Measurements from ENCODE around the gene PLEKHG3. TPM values are rescaled to one million over a fixed set of nuclear protein-coding genes. Genes with fewer than 3 reads are reported as not detected.

Gene PLEKHG3
- total and polyA plus RNA-seq, 2 of the 4 experiments (the other 2 are of a cell fraction) = 8.2 to 8.4 TPM

DNA sequence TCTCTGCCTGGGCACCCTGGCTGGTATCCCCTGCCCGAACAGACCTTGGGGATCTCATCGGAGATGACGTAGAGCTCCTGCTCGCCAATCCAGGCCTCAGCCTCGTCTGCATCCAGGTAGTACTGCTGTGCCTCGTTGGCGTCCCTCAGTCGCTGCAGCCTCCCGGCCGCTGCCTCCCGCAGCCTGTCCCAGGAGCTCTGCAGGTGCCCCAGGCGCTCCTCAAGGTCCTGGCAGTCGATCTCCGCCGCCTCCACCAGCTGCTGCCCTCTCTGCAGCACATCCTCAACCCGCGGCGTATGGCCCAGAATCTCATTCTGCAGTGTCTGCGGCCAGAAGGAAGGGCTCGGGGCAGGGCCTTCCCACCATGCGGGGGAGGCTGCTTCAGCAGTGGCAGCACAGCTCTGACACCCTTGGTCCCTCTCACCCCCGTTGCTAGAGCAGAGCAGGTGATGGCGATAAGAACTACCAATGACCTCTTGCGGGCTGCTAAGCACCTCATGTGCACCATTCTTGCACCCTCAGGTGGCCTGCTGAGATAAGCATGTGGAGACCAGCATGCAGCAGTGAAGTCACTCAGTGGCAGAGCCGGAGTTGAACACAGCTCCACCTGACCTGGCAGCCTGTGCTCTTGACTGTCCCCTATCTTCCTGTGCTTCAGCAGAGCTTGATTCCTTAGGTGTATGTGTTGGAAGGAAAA is 71.0 kb downstream of the PLEKHG3 start:
- H2AK5ac ChIP-seq (ENCODE audit: low read depth, low read length) = no peak overlapping the region
- ChIA-PET CTCF (no interaction called here), POLR2A (ENCODE audit: unreplicated experiment) (no interaction called here)
- H3K27me3 ChIP-seq (ENCODE audit: control insufficient read depth, insufficient read depth, low read length) = peaks cover 22% of the 10 kb centered on the region
- no peak overlapping the region for H4K5ac ChIP-seq (ENCODE audit: low read depth, low read length)
- dilution Hi-C loops (cut with HindIII; ENCODE audit: low sequenced_read_pairs, unreplicated experiment) (no loop called here), in situ Hi-C loops (cut with MboI; ENCODE audit: low sequenced_read_pairs) (no loop called here), intact Hi-C loops (cut with micrococcal nuclease) (no loop called here)
- H3K9me3 ChIP-seq (ENCODE audit: control insufficient read depth, insufficient read depth, low read length) = no peaks in the 10 kb centered on the region; the same call in 1 of the 2 replicates
- no peak overlapping the region for H2BK120ac ChIP-seq (ENCODE audit: low read depth, low read length)
- no peaks in the 10 kb centered on the region for H4K20me1 ChIP-seq (ENCODE audit: insufficient read depth, low read length)
- no peak overlapping the region for H4K91ac ChIP-seq (ENCODE audit: insufficient read depth, low read depth, low read length)
- H3K4me2 ChIP-seq (ENCODE audit: low read depth, low read length) = no peak overlapping the region
- H3K79me1 ChIP-seq (ENCODE audit: low read depth in 1 of 2, low read length in 2 of 2) = no peaks in the 10 kb centered on the region
- H2AFZ ChIP-seq (replicated peaks; ENCODE audit: low read length, poor library complexity) = no peak overlapping the region
- H3K27ac ChIP-seq (ENCODE audit: insufficient read depth, low read length) = no peak overlapping the region
- BruUV-seq (replicated peaks) = no TSS peak
- H3K4me3 ChIP-seq (ENCODE audit: insufficient read depth, low read depth, low read length) = no peak overlapping the region
- no peak overlapping the region for H3K9ac ChIP-seq (ENCODE audit: low read depth, low read length)
- no peak overlapping the region for H2BK5ac ChIP-seq (ENCODE audit: low read depth, low read length, poor library complexity, severe bottlenecking)
- DNase-seq = no peak
- no peaks in the 10 kb centered on the region for H3K36me3 ChIP-seq (ENCODE audit: control insufficient read depth, insufficient read depth, low read length)
- H3K4me1 ChIP-seq (ENCODE audit: control insufficient read depth, insufficient read depth, low read length) = no peaks in the 10 kb centered on the region
- no peak for ATAC-seq (ENCODE audit: low read depth)
- no peak overlapping the region for H3K4ac ChIP-seq (ENCODE audit: low read depth, low read length)
- H3K23ac ChIP-seq (ENCODE audit: low read depth, low read length) = no peak overlapping the region
- no peak overlapping the region for H3K14ac ChIP-seq (replicated peaks; ENCODE audit: low read depth, low read length)
- H2BK20ac ChIP-seq (ENCODE audit: low read depth, low read length) = no peak overlapping the region
- no peak overlapping the region for H2AK9ac ChIP-seq (replicated peaks; ENCODE audit: low read depth, low read length, poor library complexity)
- no peak overlapping the region for H3K18ac ChIP-seq (ENCODE audit: low read depth, low read length)
- no peak overlapping the region for H3K56ac ChIP-seq (ENCODE audit: extremely low read depth, insufficient read depth, low read length)
- H3K9me1 ChIP-seq (ENCODE audit: insufficient read depth, low read length) = peaks cover 4% of the 10 kb centered on the region; the same call in 1 of the 2 replicates
- TF ChIP-seq USF2 (IDR thresholded peaks at IDR 0.05; ENCODE audit: low read depth, low read length) (no peak), MAFK (IDR thresholded peaks at IDR 0.05; ENCODE audit: low read depth, low read length) (no peak), MXI1 (IDR thresholded peaks at IDR 0.05; ENCODE audit: borderline replicate concordance, low read depth, low read length) (no peak), RFX5 (IDR thresholded peaks at IDR 0.05; ENCODE audit: low read depth, low read length) (no peak), ELK1 (IDR thresholded peaks at IDR 0.05; ENCODE audit: borderline replicate concordance, low read depth, low read length) (no peak), POLR2A (IDR thresholded peaks at IDR 0.05; ENCODE audit: low read depth, low read length) (no peak), CEBPB (IDR thresholded peaks at IDR 0.05; ENCODE audit: low read depth, low read length) (no peak), NFE2L2 (IDR thresholded peaks at IDR 0.05; ENCODE audit: low read depth, low read length) (no peak), CHD1 (IDR thresholded peaks at IDR 0.05; ENCODE audit: low read depth, low read length) (no peak), SMC3 (IDR thresholded peaks at IDR 0.05; ENCODE audit: low read depth, low read length) (no peak), BHLHE40 (IDR thresholded peaks at IDR 0.05; ENCODE audit: low read depth, low read length) (no peak), MAZ (IDR thresholded peaks at IDR 0.05; ENCODE audit: borderline replicate concordance, low read depth, low read length) (no peak), RAD21 (IDR thresholded peaks at IDR 0.05; ENCODE audit: low read length) (no peak), FOS (IDR thresholded peaks at IDR 0.05; ENCODE audit: low read depth, low read length) (no peak), RCOR1 (IDR thresholded peaks at IDR 0.05; ENCODE audit: insufficient replicate concordance, low read length) (no peak)
- TF ChIP-seq, protein P1, sequence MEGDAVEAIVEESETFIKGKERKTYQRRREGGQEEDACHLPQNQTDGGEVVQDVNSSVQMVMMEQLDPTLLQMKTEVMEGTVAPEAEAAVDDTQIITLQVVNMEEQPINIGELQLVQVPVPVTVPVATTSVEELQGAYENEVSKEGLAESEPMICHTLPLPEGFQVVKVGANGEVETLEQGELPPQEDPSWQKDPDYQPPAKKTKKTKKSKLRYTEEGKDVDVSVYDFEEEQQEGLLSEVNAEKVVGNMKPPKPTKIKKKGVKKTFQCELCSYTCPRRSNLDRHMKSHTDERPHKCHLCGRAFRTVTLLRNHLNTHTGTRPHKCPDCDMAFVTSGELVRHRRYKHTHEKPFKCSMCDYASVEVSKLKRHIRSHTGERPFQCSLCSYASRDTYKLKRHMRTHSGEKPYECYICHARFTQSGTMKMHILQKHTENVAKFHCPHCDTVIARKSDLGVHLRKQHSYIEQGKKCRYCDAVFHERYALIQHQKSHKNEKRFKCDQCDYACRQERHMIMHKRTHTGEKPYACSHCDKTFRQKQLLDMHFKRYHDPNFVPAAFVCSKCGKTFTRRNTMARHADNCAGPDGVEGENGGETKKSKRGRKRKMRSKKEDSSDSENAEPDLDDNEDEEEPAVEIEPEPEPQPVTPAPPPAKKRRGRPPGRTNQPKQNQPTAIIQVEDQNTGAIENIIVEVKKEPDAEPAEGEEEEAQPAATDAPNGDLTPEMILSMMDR (conservative IDR thresholded peaks at IDR 0.05; ENCODE audit: low read depth, low read length) = no peak
- H2BK15ac ChIP-seq (ENCODE audit: low read depth, low read length) = no peak overlapping the region
- H4K8ac ChIP-seq (ENCODE audit: low read depth in 2 of 2, low read length in 2 of 2) = no peak overlapping the region
- 82% methylated on average over 19 of the region's 25 CpGs; no CpG with 5 or more reads in 1 of the 2 experiments for WGBS, 2 experiments (ENCODE audit: extremely low coverage in 2 of 2, insufficient read length in 1 of 2)
